ENCODE results near the gene LPCAT1.
"Not testable (repeated sequence)": the region's sequence is repeated elsewhere in the genome, so short reads cannot be mapped to it uniquely, and the experiment has no call there.

LPCAT1 gene

GRCh38 chr5:1523793-1524480 is at the start of gene LPCAT1:
LPCAT1 (minus strand) TSS chr5:1523960; CDS start chr5:1523844, 116 bp downstream.
- DNase-seq (ENCODE audit: low read depth), result no peak

DNA sequence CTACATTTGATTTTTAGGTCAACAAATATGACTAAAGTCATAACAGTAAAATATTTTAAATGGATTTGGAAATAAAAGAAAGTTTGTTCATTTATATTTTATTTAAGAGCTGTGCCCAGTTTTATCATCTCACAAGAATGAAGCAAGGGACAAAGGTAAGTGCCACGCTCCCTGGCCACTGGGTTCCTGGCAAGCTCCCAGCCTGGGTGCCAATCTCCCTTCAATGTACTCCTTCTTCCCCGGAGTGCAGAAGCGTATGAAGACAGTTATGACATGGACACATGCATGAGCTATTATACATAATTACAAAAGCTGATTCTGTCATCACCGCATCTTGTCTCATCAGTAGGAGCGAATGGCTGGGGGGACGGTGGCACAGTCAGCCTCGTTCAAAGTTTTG is 48.1 kb upstream of the LPCAT1 start:
- DNase-seq (ENCODE audit: low read depth), result not testable (repeated sequence)

DNA sequence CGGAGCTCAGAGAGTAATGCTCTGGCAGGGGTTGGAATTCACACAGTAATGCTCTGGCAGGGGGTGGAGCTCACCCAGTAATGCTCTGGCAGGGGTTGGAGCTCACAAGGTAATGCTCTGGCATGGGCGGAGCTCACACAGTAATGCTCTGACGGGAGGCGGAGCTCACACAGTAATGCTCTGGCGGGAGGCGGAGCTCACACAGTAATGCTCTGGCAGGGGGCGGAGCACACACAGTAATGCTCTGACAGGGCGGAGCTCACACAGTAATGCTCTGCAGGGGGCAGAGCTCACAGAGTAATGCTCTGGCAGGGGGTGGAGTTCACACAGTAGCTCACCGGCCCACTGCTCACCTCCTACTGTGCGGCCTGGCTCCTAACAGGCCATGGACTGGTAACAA is 47.2 kb upstream of the LPCAT1 start:
- no peak for DNase-seq (ENCODE audit: low read depth)

- peak; percentile 73 for DNase-seq (ENCODE audit: low read depth)
Measured at GRCh38 chr5:1568201-1568979, 44.6 kb upstream of the LPCAT1 start.

DNA sequence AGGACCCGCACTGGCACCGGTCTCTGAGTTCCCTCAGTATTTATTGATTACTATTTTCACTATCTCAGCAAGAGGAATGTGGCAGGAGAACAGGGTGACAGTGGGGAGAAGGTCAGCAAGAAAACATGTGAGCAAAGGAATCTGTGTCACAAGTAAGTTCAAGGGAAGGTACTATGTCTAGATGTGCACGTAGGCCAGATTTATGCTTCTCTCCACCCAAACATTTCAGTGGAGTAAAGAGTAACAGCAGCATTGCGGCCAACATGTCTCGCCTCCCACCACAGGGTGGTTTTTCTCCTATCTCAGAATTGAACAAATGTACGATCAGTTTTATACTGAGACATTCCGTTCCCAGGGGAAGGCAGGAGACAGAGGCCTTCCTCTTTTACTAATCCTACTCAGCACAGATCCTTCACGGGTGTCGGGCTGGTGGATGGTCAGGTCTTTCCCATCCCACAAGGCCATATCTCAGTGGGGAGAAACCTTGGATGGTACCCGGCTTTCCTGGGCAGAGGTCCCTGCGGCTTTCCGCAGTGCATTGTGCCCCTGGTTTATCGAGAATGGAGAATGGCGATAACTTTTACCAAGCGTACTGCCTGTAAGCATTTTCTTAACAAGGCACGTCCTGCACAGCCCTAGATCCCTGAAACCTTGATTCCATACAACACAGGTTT is 43.9 kb upstream of the LPCAT1 start:
- not testable (repeated sequence) for DNase-seq (ENCODE audit: low read depth)

- no peak for DNase-seq (ENCODE audit: low read depth)
Measured at GRCh38 chr5:1565737-1566734, 42.3 kb upstream of the LPCAT1 start.

GRCh38 chr5:1564824-1565736 is 41.3 kb upstream of the LPCAT1 start:
- DNase-seq (ENCODE audit: low read depth), result no peak

- DNase-seq (ENCODE audit: low read depth), result no peak
Measured at GRCh38 chr5:1564182-1564748, 40.5 kb upstream of the LPCAT1 start.

GRCh38 chr5:1563617-1564181 is 39.9 kb upstream of the LPCAT1 start:
- no peak for DNase-seq (ENCODE audit: low read depth)

DNA sequence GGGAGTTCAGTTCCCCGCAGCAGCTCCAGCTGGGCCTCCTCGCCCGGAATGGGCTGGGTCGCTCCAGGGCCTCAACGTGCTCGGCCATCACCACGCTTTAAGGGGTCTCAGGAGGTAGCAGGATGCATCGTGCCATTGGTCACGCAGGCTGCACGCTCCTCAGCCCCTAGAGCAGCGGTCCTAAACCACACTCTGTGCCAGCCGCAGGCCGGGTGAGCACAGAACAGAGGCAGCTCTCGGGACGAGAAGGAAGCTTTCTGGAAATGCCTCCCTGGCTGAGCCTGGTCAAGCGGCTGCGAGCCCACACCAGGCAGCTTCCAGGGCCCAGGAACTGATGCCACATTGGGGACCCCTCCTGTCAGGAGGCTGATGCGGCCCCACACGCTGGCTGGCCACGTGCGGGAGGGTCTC is 39.3 kb upstream of the LPCAT1 start:
- no peak for DNase-seq (ENCODE audit: low read depth)

DNA sequence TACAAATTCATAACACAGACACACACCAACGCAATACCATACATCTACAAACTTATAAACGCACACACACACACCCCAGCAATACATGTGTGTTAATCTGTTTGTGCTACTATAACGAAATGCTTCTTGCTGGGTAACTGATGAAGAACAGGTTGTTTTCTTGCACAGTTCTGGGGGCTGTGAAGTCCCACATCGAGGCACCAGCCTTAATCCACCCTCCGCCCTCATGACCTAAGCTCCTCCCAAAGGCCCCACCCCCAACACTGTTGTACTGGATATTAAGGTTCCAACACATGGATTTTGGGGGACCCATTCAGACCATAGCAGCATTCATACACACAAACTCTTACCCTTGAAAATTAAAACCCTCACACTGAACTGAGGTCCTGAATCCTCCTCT is 38.8 kb upstream of the LPCAT1 start:
- DNase-seq (ENCODE audit: low read depth), result no peak

DNA sequence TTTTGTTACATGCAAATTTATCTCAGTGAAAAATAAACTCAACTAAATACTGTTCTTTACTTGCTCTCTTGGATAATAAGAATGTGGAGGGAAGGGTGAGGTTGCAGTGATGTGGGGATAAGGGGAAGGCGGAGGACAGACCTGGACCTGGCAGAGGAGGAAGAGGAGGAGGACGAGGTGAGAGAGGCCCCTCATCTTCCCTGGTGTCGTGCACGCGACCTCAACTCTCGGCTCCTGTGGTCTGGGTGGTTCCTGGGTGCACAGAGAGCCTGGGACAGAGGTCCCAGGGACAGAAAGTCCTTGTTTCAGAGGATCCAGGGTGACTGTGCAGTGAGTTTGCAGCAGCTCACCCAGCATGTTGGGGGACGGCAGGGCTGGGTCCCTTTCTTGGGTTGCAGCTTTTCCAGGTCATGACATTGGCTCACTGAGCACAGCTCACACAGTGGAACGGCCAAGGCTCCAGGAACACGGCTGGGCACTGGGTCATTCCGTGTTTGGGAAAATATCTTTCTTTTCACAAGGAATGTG is 37.7 kb upstream of the LPCAT1 start:
- no peak for DNase-seq (ENCODE audit: low read depth)

DNA sequence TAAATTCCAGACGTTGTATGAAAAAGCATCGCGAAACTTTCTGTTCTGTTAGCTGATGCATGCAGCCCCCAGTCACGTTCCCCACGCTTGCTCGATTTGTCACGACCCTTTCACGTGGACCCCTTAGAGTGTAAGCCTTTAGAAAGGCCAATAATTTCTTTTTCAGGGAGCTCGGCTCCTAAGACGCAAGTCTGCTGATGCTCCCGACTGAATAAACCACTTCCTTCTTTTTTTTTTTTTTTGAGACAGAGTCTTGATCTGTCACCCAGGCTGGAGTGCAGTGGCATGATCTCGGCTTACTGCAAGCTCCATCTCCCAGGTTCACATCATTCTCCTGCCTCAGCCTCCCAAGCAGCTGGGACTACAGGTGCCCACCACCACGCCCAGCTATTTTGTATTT is 36.7 kb upstream of the LPCAT1 start:
- DNase-seq (ENCODE audit: low read depth), result not testable (repeated sequence)

GRCh38 chr5:1558944-1559343 is 35.2 kb upstream of the LPCAT1 start:
- no peak for DNase-seq (ENCODE audit: low read depth)

GRCh38 chr5:1557114-1557873 is 33.5 kb upstream of the LPCAT1 start:
- no peak for DNase-seq (ENCODE audit: low read depth)

- no peak for DNase-seq (ENCODE audit: low read depth)
Measured at GRCh38 chr5:1555808-1556731, 32.3 kb upstream of the LPCAT1 start.

GRCh38 chr5:1555011-1555807 is 31.4 kb upstream of the LPCAT1 start:
- DNase-seq (ENCODE audit: low read depth), result peak; percentile 44
